Measurements from ENCODE around the gene ANO2.

- TF ChIP-seq CTCF (IDR thresholded peaks at IDR 0.05; ENCODE audit: extremely low read depth in 1 of 2, insufficient read depth in 1 of 2, low read depth in 1 of 2, low read length in 2 of 2) (no peak), POLR2AphosphoS5 (IDR thresholded peaks at IDR 0.05; ENCODE audit: insufficient read depth, low read depth, low read length) (no peak), JUN (IDR thresholded peaks at IDR 0.05; ENCODE audit: borderline replicate concordance, insufficient read depth, insufficient read length, low read depth) (no peak)
Measured at GRCh38 chr12:5945071-5946008, at the start of gene ANO2.
